VCaP (cell line): ENCODE results near the gene B4GALT6.

ENCODE experiments used
- H3K27ac ChIP-seq: fragments of 450-650 bp; 2 replicates; pipeline ENCODE4 v1.5.1; 2017
- CTCF ChIP-seq: fragments of 450-650 bp; conservative IDR thresholded peaks from 2 replicates; pipeline ENCODE4 v1.5.1; 2017; ENCODE audit warnings: mild to moderate bottlenecking, moderate library complexity

The B4GALT6 gene

GRCh38 chr18:31590570-31590969 is 93.8 kb downstream of the B4GALT6 start:
- peak overlapping the region; percentile 64 for H3K27ac ChIP-seq
- TF ChIP-seq CTCF: no peak

- TF ChIP-seq CTCF: no peak
- H3K27ac ChIP-seq: no peak overlapping the region; the same call in 1 of the 2 replicates
Observed at GRCh38 chr18:31587529-31587928, 96.9 kb downstream of the B4GALT6 start.

GRCh38 chr18:31586616-31587015 is 97.8 kb downstream of the B4GALT6 start:
- TF ChIP-seq CTCF: no peak
- H3K27ac ChIP-seq: peak overlapping the region; percentile 64

GRCh38 chr18:31585991-31586390 is 98.4 kb downstream of the B4GALT6 start:
- peak overlapping the region; percentile 64 for H3K27ac ChIP-seq
- TF ChIP-seq CTCF: no peak

GRCh38 chr18:31583185-31583854 is 101.1 kb downstream of the B4GALT6 start:
- TF ChIP-seq CTCF: no peak
- H3K27ac ChIP-seq: no peak overlapping the region

GRCh38 chr18:31581498-31582197 is 102.7 kb downstream of the B4GALT6 start:
- TF ChIP-seq CTCF: no peak
- H3K27ac ChIP-seq: no peak overlapping the region

GRCh38 chr18:31579375-31579774 is 105.0 kb downstream of the B4GALT6 start:
- TF ChIP-seq CTCF: no peak
- H3K27ac ChIP-seq: no peak overlapping the region
